ENCODE measurements around the gene DPF3. TPM values are rescaled to one million over a fixed set of nuclear protein-coding genes. Genes with fewer than 3 reads are reported as not detected.
"Not testable (repeated sequence)": the region's sequence is repeated elsewhere in the genome, so short reads cannot be mapped to it uniquely, and the experiment has no call there.

Gene DPF3
- total RNA-seq, 2 donors from 2014 or later = 0.13 to 1.2 TPM

- peaks cover 5% of the 10 kb centered on the region for H3K27me3 Mint-ChIP-seq
- H3K9me3 ChIP-seq (ENCODE audit: control insufficient read depth, low read length, poor library complexity, severe bottlenecking) = no peaks in the 10 kb centered on the region
- H3K4me1 Mint-ChIP-seq = no peaks in the 10 kb centered on the region
Observed at GRCh38 chr14:72882463-72882862, 11.4 kb downstream of the DPF3 start.

GRCh38 chr14:72882047-72882446 is 11.9 kb downstream of the DPF3 start:
- no peak for ATAC-seq
- Mint-ChIP-seq H3K4me3 (no peak overlapping the region), H3K36me3 (ENCODE audit: low read depth) (peaks cover 2% of the 10 kb centered on the region), H3K27ac (no peak overlapping the region), H3K4me1 (no peaks in the 10 kb centered on the region), H3K27me3 (peaks cover 5% of the 10 kb centered on the region)
- DNase-seq = no peak
- no peaks in the 10 kb centered on the region for H3K9me3 ChIP-seq (ENCODE audit: control insufficient read depth, low read length, poor library complexity, severe bottlenecking)

More at GRCh38 chr14:72882463-72882862, 11.4 kb downstream of the DPF3 start:
- Mint-ChIP-seq H3K27ac (no peak overlapping the region), H3K36me3 (ENCODE audit: low read depth) (peaks cover 2% of the 10 kb centered on the region), H3K4me3 (no peak overlapping the region)
- no peak for ATAC-seq
- no peak for DNase-seq

DNA sequence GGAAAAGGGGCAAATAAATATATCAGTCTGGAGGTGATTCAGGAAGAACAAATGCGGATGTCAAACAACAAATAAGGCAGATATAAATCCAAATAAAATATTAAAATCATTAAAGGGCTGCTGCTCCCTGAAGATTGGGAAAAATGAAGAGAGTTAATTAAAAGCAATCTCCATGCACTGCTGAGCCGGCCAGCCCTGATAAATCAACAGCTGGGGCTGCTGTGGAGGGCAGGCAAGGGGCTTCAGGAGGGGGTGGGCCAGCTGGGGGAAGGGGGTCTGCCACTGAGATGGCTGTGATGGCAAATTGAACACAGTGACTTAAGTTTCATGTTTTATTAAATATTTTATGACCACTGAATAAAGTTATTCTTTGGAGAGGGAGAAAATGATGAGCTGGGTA is 12.4 kb downstream of the DPF3 start:
- ATAC-seq (no peak), DNase-seq (no peak)
- no peaks in the 10 kb centered on the region for H3K9me3 ChIP-seq (ENCODE audit: control insufficient read depth, low read length, poor library complexity, severe bottlenecking)
- H3K4me3 Mint-ChIP-seq = no peak overlapping the region
- H3K4me1 Mint-ChIP-seq = peaks cover 2% of the 10 kb centered on the region
- no peak overlapping the region for H3K27ac Mint-ChIP-seq
- peaks cover 2% of the 10 kb centered on the region for H3K36me3 Mint-ChIP-seq (ENCODE audit: low read depth)
- peaks cover 5% of the 10 kb centered on the region for H3K27me3 Mint-ChIP-seq

DNA sequence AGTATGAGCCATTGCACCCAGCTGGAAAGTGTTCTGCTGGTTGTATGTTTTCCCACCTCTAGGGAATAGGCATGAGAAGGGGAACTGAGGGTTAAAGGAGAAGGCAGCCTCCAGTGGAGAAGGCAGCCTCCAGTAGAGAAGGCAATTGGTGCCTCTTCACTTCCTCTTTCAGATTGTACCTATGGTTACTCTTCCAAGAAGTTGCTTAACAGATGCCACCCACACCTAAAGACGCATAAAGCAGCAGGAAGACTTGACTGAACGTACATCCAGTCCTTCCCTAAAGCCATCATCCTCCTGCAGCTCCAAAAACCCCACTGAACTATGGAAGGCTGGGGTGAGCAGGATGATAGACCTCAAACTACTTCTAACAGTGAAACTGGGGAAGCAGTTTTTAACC is 13.1 kb downstream of the DPF3 start:
- DNase-seq (no peak), ATAC-seq (no peak)
- no peaks in the 10 kb centered on the region for H3K9me3 ChIP-seq (ENCODE audit: control insufficient read depth, low read length, poor library complexity, severe bottlenecking)
- peaks cover 2% of the 10 kb centered on the region for H3K4me1 Mint-ChIP-seq
- H3K27me3 Mint-ChIP-seq = peaks cover 5% of the 10 kb centered on the region
- H3K27ac Mint-ChIP-seq = no peak overlapping the region
- peaks cover 2% of the 10 kb centered on the region for H3K36me3 Mint-ChIP-seq (ENCODE audit: low read depth)
- H3K4me3 Mint-ChIP-seq = no peak overlapping the region

DNA sequence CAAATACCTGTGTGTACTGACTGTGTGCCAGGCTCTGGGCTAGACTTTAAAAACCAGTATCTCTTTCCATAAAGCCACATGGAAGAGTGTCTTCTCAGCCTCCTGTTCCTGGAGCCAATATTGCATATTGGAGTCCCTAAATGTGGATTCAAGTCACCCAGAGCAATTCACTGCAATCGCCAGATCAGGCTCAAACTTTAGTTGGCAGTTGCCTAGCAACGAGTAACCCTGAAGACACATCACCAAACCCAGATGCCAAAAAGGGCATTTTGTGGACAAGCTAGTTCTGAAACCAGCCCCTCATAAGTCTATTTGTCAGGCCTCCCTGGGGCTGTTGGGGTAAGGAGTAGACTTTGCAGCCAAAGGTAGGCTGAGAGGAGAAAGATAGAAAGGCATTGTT is 13.7 kb downstream of the DPF3 start:
- no peak for ATAC-seq
- H3K4me3 Mint-ChIP-seq = no peak overlapping the region
- H3K4me1 Mint-ChIP-seq = peaks cover 2% of the 10 kb centered on the region
- peaks cover 2% of the 10 kb centered on the region for H3K36me3 Mint-ChIP-seq (ENCODE audit: low read depth)
- H3K9me3 ChIP-seq (ENCODE audit: control insufficient read depth, low read length, poor library complexity, severe bottlenecking) = no peaks in the 10 kb centered on the region
- no peak overlapping the region for H3K27ac Mint-ChIP-seq
- H3K27me3 Mint-ChIP-seq = peaks cover 5% of the 10 kb centered on the region
- DNase-seq = no peak

GRCh38 chr14:72879431-72879830 is 14.5 kb downstream of the DPF3 start:
- peaks cover 2% of the 10 kb centered on the region for H3K36me3 Mint-ChIP-seq (ENCODE audit: low read depth)
- H3K9me3 ChIP-seq (ENCODE audit: control insufficient read depth, low read length, poor library complexity, severe bottlenecking) = no peaks in the 10 kb centered on the region
- ATAC-seq = no peak
- H3K4me1 Mint-ChIP-seq = peaks cover 2% of the 10 kb centered on the region
- no peak overlapping the region for H3K4me3 Mint-ChIP-seq
- peaks cover 12% of the 10 kb centered on the region for H3K27me3 Mint-ChIP-seq
- no peak overlapping the region for H3K27ac Mint-ChIP-seq
- DNase-seq = no peak

DNA sequence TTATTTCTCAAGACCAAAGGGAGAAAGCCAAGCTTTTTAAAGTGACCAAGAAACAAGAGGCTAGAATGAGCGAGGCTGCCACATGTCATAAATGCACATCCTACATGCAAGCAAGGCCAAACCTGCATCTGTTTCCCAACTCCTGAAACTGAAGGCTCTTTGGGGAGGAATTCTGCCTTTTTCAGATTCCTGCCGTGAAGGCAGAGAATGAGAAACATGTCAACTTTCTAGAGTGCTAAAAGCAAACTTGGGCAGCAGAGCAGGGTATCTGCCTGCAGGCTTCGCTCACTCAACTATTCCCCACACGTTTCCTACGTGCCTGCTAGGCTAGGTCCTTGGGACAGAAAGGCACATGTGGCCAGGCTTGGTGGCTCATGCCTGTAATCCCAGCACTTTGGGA is 15.2 kb downstream of the DPF3 start:
- H3K4me1 Mint-ChIP-seq = peaks cover 2% of the 10 kb centered on the region
- H3K36me3 Mint-ChIP-seq (ENCODE audit: low read depth) = peaks cover 2% of the 10 kb centered on the region
- no peak overlapping the region for H3K27ac Mint-ChIP-seq
- no peak for DNase-seq
- H3K4me3 Mint-ChIP-seq = no peak overlapping the region
- no peak for ATAC-seq
- H3K27me3 Mint-ChIP-seq = peaks cover 12% of the 10 kb centered on the region
- H3K9me3 ChIP-seq (ENCODE audit: control insufficient read depth, low read length, poor library complexity, severe bottlenecking) = no peaks in the 10 kb centered on the region

DNA sequence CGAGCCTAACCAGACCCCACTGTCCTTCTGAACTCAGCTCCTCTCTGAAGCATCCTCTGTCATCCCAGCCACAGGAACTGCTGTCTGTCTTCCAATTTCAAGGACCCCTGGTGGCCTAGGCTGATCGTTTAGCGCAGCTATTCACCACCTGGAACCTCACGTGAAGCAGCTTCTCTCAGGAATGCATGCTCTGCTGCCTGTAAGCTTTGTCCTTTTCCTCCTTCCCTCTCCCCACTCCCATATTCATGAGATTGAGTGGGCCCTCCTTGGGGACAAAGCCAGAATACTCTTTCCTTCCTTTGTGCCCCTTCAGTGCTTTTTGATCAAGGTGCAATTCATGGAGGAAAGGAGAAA is 17.2 kb downstream of the DPF3 start:
- peaks cover 12% of the 10 kb centered on the region for H3K27me3 Mint-ChIP-seq
- H3K9me3 ChIP-seq (ENCODE audit: control insufficient read depth, low read length, poor library complexity, severe bottlenecking) = no peaks in the 10 kb centered on the region
- peaks cover 2% of the 10 kb centered on the region for H3K36me3 Mint-ChIP-seq (ENCODE audit: low read depth)
- H3K27ac Mint-ChIP-seq = no peak overlapping the region
- H3K4me1 Mint-ChIP-seq = peaks cover 2% of the 10 kb centered on the region
- no peak overlapping the region for H3K4me3 Mint-ChIP-seq
- DNase-seq = no peak
- ATAC-seq = no peak

DNA sequence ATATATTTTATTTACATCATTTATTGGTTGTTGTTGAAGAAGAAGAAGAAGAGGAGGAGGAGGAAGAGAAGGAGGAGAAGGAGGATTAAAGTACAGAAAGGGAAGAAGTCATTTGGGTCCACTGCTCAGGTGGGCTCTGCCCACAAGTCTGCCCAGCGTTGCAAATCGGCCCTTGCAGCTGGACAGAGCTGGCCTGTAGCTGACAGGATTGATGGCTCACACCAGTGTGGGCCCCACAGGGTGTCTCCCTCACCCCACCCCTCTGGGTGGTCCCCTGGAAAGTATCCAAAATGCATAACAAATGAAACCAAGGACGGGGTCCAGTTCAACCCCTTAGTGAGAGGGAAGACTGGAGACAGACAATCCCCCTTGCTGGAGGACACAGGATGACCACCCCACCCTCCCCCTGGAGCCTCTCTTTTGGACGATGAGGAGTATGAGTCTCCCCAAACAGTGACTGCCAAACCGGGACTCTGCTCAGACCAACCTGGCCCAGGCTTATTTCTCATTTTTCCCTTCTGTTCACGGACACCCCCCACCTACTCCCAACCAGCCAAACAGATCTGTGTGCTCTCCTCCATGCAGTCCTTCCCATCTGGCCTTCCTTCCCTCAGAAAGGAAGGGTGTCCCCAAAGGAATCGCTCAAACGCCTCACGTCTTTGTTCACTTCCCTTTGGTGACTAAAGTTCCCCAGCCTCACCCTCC is 17.7 kb downstream of the DPF3 start:
- H3K9me3 ChIP-seq (ENCODE audit: control insufficient read depth, low read length, poor library complexity, severe bottlenecking) = no peaks in the 10 kb centered on the region
- DNase-seq (no peak), ATAC-seq (no peak)
- Mint-ChIP-seq H3K4me1 (peaks cover 2% of the 10 kb centered on the region), H3K36me3 (ENCODE audit: low read depth) (peaks cover 2% of the 10 kb centered on the region), H3K27ac (peak overlapping the region; percentile 39), H3K4me3 (no peak overlapping the region), H3K27me3 (peaks cover 12% of the 10 kb centered on the region)

DNA sequence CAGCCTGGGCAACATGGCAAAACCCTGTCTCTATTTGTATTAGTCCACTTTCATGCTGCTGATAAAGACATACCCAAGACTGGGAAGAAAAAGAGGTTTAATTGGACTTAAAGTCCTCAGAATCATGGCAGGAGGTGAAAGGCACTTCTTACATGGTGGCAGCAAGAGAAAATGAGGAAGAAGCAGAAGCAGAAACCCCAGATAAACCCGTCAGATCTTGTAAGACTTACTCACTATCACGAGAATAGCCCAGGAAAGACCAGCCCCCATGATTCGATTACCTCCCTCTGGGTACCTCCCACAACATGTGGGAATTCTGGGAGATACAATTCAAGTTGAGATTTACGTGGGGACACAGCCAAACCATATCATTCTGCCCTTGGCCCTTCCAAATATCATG is 23.0 kb downstream of the DPF3 start:
- H3K27me3 Mint-ChIP-seq = peaks cover 12% of the 10 kb centered on the region
- H3K4me3 Mint-ChIP-seq; H3K9me3 ChIP-seq (ENCODE audit: control insufficient read depth, low read length, poor library complexity, severe bottlenecking); H3K36me3 Mint-ChIP-seq (ENCODE audit: low read depth); H3K4me1 Mint-ChIP-seq; ATAC-seq; DNase-seq; H3K27ac Mint-ChIP-seq: not testable (repeated sequence)

- ATAC-seq = no peak
- Mint-ChIP-seq H3K4me3 (no peak overlapping the region), H3K27ac (no peak overlapping the region)
Observed at GRCh38 chr14:72869407-72870329, 24.2 kb downstream of the DPF3 start.

GRCh38 chr14:72868500-72868899 is 25.4 kb downstream of the DPF3 start:
- no peak for DNase-seq
- ATAC-seq = no peak
- H3K27me3 Mint-ChIP-seq = peaks cover 19% of the 10 kb centered on the region
- H3K36me3 Mint-ChIP-seq (ENCODE audit: low read depth) = peaks cover 11% of the 10 kb centered on the region
- peaks cover 4% of the 10 kb centered on the region for H3K4me1 Mint-ChIP-seq
- H3K9me3 ChIP-seq (ENCODE audit: control insufficient read depth, low read length, poor library complexity, severe bottlenecking) = no peaks in the 10 kb centered on the region
- no peak overlapping the region for H3K4me3 Mint-ChIP-seq
- no peak overlapping the region for H3K27ac Mint-ChIP-seq

More at GRCh38 chr14:72869407-72870329, 24.2 kb downstream of the DPF3 start:
- no peaks in the 10 kb centered on the region for H3K9me3 ChIP-seq (ENCODE audit: control insufficient read depth, low read length, poor library complexity, severe bottlenecking)
- Mint-ChIP-seq H3K36me3 (ENCODE audit: low read depth) (peaks cover 11% of the 10 kb centered on the region), H3K4me1 (peaks cover 4% of the 10 kb centered on the region), H3K27me3 (peaks cover 16% of the 10 kb centered on the region)
- no peak for DNase-seq

GRCh38 chr14:72864712-72865365 is 29.1 kb downstream of the DPF3 start:
- no peak for ATAC-seq
- H3K9me3 ChIP-seq (ENCODE audit: control insufficient read depth, low read length, poor library complexity, severe bottlenecking) = no peaks in the 10 kb centered on the region

More at GRCh38 chr14:72864712-72865365, 29.1 kb downstream of the DPF3 start:
- Mint-ChIP-seq H3K27ac (no peak overlapping the region), H3K4me3 (no peak overlapping the region), H3K27me3 (peaks cover 24% of the 10 kb centered on the region), H3K36me3 (ENCODE audit: low read depth) (peaks cover 10% of the 10 kb centered on the region), H3K4me1 (peaks cover 7% of the 10 kb centered on the region)
- DNase-seq = no peak

Data from T-helper 17 cell (primary cell).